ENCODE results near the gene STPG3. TPM values are rescaled to one million over a fixed set of nuclear protein-coding genes. Genes with fewer than 3 reads are reported as not detected.

The STPG3 gene
- total and polyA plus RNA-seq, 2 of the 8 experiments (the other 6 are each of a cell fraction or from before 2014, with no cell fraction given): not detected

- H3K27me3 ChIP-seq (replicated peaks in 1 of 4; ENCODE audit: control insufficient read depth in 3 of 4, extremely low read depth in 1 of 4, insufficient read depth in 3 of 4, low read length in 3 of 4): peaks cover 0 to 34% (median 18%) of the 10 kb centered on the region in 4 experiments; a peak in 5 of 7 replicates
- no peak overlapping the region for H3K56ac ChIP-seq (replicated peaks; ENCODE audit: insufficient read length, low read depth, low read length)
- CTCF ChIA-PET (ENCODE audit: partially characterized antibody): interaction anchor here (1.3 to 1.9 kb wide), 4 partner anchors 14 to 124 kb away, joined by 3 to 5 read pairs (median 4); partner anchors contain the start of genes EXD3 and NOXA1
- TF ChIP-seq MAFK (IDR thresholded peaks at IDR 0.05; ENCODE audit: low read depth, low read length): peak; percentile 2; the same call in 1 of the 2 replicates
- no peak for TF ChIP-seq SP1 (IDR thresholded peaks at IDR 0.05; ENCODE audit: low read depth, low read length)
- no peak for TF ChIP-seq EGR1 (IDR thresholded peaks at IDR 0.05; ENCODE audit: borderline replicate concordance, low read depth, low read length)
- TF ChIP-seq POLR2AphosphoS5 (IDR thresholded peaks at IDR 0.05; ENCODE audit: low read depth, low read length): 0 out of 2 replicates have a peak, but pooled peaks have one; percentile 25
- TF ChIP-seq BRCA1 (IDR thresholded peaks at IDR 0.05; ENCODE audit: low read depth, low read length): no peak
- TF ChIP-seq TBP (IDR thresholded peaks at IDR 0.05; ENCODE audit: low read depth, low read length): peak; percentile 25; the same call in 1 of the 2 replicates
- no peak for TF ChIP-seq KDM5A (IDR thresholded peaks at IDR 0.05; ENCODE audit: low read length)
- TF ChIP-seq GABPA (IDR thresholded peaks at IDR 0.05; ENCODE audit: borderline replicate concordance, insufficient read depth, low read length): no peak
- TF ChIP-seq SP4 (IDR thresholded peaks at IDR 0.05; ENCODE audit: low read length): no peak
- no peak for TF ChIP-seq TEAD4 (IDR thresholded peaks at IDR 0.05; ENCODE audit: low read depth, low read length)
- no peak for TF ChIP-seq KDM4A (IDR thresholded peaks at IDR 0.05; ENCODE audit: low read depth, low read length, severe bottlenecking)
- TF ChIP-seq JUND (IDR thresholded peaks at IDR 0.05; ENCODE audit: low read length): no peak
- TF ChIP-seq NRF1 (IDR thresholded peaks at IDR 0.05; ENCODE audit: low read depth, low read length): no peak
- TF ChIP-seq RNF2 (IDR thresholded peaks at IDR 0.05; ENCODE audit: borderline replicate concordance, low read depth, low read length, missing control alignments, poor library complexity, severe bottlenecking): no peak
Observed at GRCh38 chr9:137299203-137299565, 48.1 kb downstream of the STPG3 start.

More at GRCh38 chr9:137299203-137299565, 48.1 kb downstream of the STPG3 start:
- H3K4me2 ChIP-seq (ENCODE audit: insufficient read depth in 1 of 2, low read depth in 2 of 2, low read length in 2 of 2): peak overlapping the region; percentile 87 to 98
- H3K4ac ChIP-seq (replicated peaks; ENCODE audit: insufficient read length, low read depth, low read length): no peak overlapping the region
- no peak overlapping the region for H2BK12ac ChIP-seq (ENCODE audit: low read depth, low read length)
- H4K20me1 ChIP-seq (replicated peaks in 1 of 2; ENCODE audit: control insufficient read depth in 1 of 2, insufficient read depth in 2 of 2, low read length in 2 of 2): peaks cover 3 to 11% of the 10 kb centered on the region in 2 experiments
- peaks cover 0 to 4% of the 10 kb centered on the region in 2 experiments; a peak in 1 of 4 replicates for H3K9me3 ChIP-seq (ENCODE audit: insufficient read depth in 2 of 2, low read depth in 1 of 2, low read length in 1 of 2)
- H3K18ac ChIP-seq (ENCODE audit: extremely low read depth, low read length): peak overlapping the region; percentile 54
- no peak overlapping the region for H3K23ac ChIP-seq (ENCODE audit: insufficient read length)
- no peak overlapping the region for H2AK5ac ChIP-seq (ENCODE audit: low read depth, low read length)
- POLR2A ChIA-PET (ENCODE audit: partially characterized antibody): interaction anchor here (1.0 to 10.0 kb wide), 7 partner anchors 16 to 156 kb away, joined by 3 to 129 read pairs (median 4); partner anchors contain the start of gene TOR4A
- no peak overlapping the region for H2BK20ac ChIP-seq (ENCODE audit: low read length)
- H3K23me2 ChIP-seq (ENCODE audit: low read depth, low read length): peaks cover 15% of the 10 kb centered on the region
- H4K91ac ChIP-seq (replicated peaks; ENCODE audit: insufficient read length, low read length): no peak overlapping the region
- H3K9ac ChIP-seq (replicated peaks in 1 of 4; ENCODE audit: extremely low read depth in 1 of 4, low read depth in 3 of 4, low read length in 3 of 4): no peak overlapping the region
- WGBS, 2 experiments (ENCODE audit: extremely low coverage in 1 of 2, insufficient coverage in 1 of 2, insufficient read length in 1 of 2, insufficient replicate concordance in 2 of 2, low coverage in 1 of 2, low lambda C conversion rate in 2 of 2, missing lambda C conversion rate in 1 of 2): 9% methylated on average over 10 of the region's 10 CpGs; no CpG with 5 or more reads in 1 of the 2 experiments
- no peaks in the 10 kb centered on the region for H3K36me3 ChIP-seq (ENCODE audit: control insufficient read depth in 2 of 4, insufficient read depth in 4 of 4, low read length in 3 of 4)
- no peak for DNase-seq (ENCODE audit: low read depth in 1 of 2, low spot score in 2 of 2)
- no peak overlapping the region for H4K8ac ChIP-seq (ENCODE audit: extremely low read depth, insufficient read depth, low read length)
- peaks cover 0 to 3% of the 10 kb centered on the region in 2 experiments; a peak in 1 of 4 replicates for H3K79me2 ChIP-seq (ENCODE audit: control insufficient read depth in 1 of 2, insufficient read depth in 2 of 2, low read length in 2 of 2)
- H3K4me1 ChIP-seq (replicated peaks in 1 of 4; ENCODE audit: control insufficient read depth in 3 of 4, insufficient read depth in 4 of 4, low read length in 3 of 4): peaks cover 3 to 42% (median 37%) of the 10 kb centered on the region in 4 experiments
- H4K5ac ChIP-seq (ENCODE audit: insufficient read length, low read depth, low read length): peak overlapping the region; percentile 23
- H3K14ac ChIP-seq (ENCODE audit: insufficient read length): no peak overlapping the region
- H2AFZ ChIP-seq (ENCODE audit: low read length): no peak overlapping the region
- no peak overlapping the region for H2BK120ac ChIP-seq (replicated peaks; ENCODE audit: low read depth, low read length)
- H2BK15ac ChIP-seq (ENCODE audit: low read length): no peak overlapping the region
- no peak overlapping the region for H3K27ac ChIP-seq (ENCODE audit: low read depth, low read length)
- peak overlapping the region; percentile 83 to 97 (median 84); a peak in 6 of 8 replicates for H3K4me3 ChIP-seq (ENCODE audit: extremely low read depth in 1 of 4, insufficient read depth in 2 of 4, low read depth in 3 of 4, low read length in 4 of 4)
- FAIRE-seq: no peak
- peaks cover 3% of the 10 kb centered on the region for H3K79me1 ChIP-seq (ENCODE audit: low read depth, low read length)
- peak overlapping the region; percentile 17; the same call in 1 of the 2 replicates for H2BK5ac ChIP-seq (ENCODE audit: low read depth, low read length)

Measured in H1 (cell line).